HEK293 (cell line): Measurements from ENCODE around the gene TBC1D5.

ENCODE experiments used
- CTCF ChIA-PET: fragments of 350-600 bp; formaldehyde crosslinking; extraction: SDS; loops from one replicate; lab custom pipeline; 2021; ENCODE audit warnings: antibody characterized with exemption; lab: Yijun Ruan, JAX
- POLR2A ChIA-PET: fragments of 300-600 bp; formaldehyde crosslinking; extraction: SDS; loops from one replicate; lab custom pipeline; 2020; ENCODE audit warnings: antibody characterized with exemption, inconsistent platforms; lab: Yijun Ruan, JAX
- H3K27ac ChIP-seq: fragments of 200-500 bp; sonication (Bioruptor generic); 2 replicates; pipeline ENCODE4 v1.5.1; 2014; ENCODE audit warnings: low read depth, low read length, control low read depth, inconsistent platforms; ENCODE audit errors: extremely low read depth
- H3K36me3 ChIP-seq, 2 experiments: fragments of 200-500 bp in 1 of 2; sonication (Bioruptor generic) in 1 of 2; 1 replicate in 1 of 2; 2 replicates in 1 of 2; pipeline ENCODE4 v1.5.1; 2014 to 2017; ENCODE audit warnings: inconsistent platforms in 2 of 2, low read length in 2 of 2; ENCODE audit not compliant: control insufficient read depth in 2 of 2, insufficient read depth in 1 of 2
- H3K4me1 ChIP-seq: fragments of 200-500 bp; sonication (Bioruptor generic); 2 replicates; pipeline ENCODE4 v1.5.1; 2014; ENCODE audit warnings: mild to moderate bottlenecking, low read length, inconsistent platforms; ENCODE audit not compliant: control insufficient read depth, insufficient read depth
- H3K4me3 ChIP-seq: 2 replicates; pipeline ENCODE4 v1.5.1; 2011; ENCODE audit warnings: low read depth, mild to moderate bottlenecking, control low read depth, low read length, moderate library complexity
- H3K9me3 ChIP-seq: fragments of 200-500 bp; sonication (Bioruptor generic); 2 replicates; pipeline ENCODE4 v1.5.1; 2014; ENCODE audit warnings: low read depth, low read length, inconsistent platforms; ENCODE audit not compliant: control insufficient read depth, insufficient read depth
- GLIS1 ChIP-seq: fragments of 450-650 bp; formaldehyde crosslinking; IDR thresholded peaks from 2 replicates; pipeline ENCODE4 v1.5.1; 2016; ENCODE audit warnings: missing biosample characterization, missing genetic modification characterization
- KLF10 ChIP-seq: fragments of 450-650 bp; IDR thresholded peaks from 2 replicates; pipeline ENCODE4 v1.5.1; 2018; ENCODE audit warnings: missing biosample characterization, mild to moderate bottlenecking, missing genetic modification characterization
- KLF9 ChIP-seq: fragments of 450-650 bp; formaldehyde crosslinking; IDR thresholded peaks from 2 replicates; pipeline ENCODE4 v1.5.1; 2016; ENCODE audit warnings: missing biosample characterization, missing genetic modification characterization, low read depth
- ZFP37 ChIP-seq: fragments of 450-650 bp; formaldehyde crosslinking; IDR thresholded peaks from 2 replicates; pipeline ENCODE4 v1.5.1; 2016; ENCODE audit warnings: missing biosample characterization, missing genetic modification characterization
- ZNF10 ChIP-seq: fragments of 450-650 bp; formaldehyde crosslinking; IDR thresholded peaks from 2 replicates; pipeline ENCODE4 v1.5.1; 2017; ENCODE audit warnings: missing biosample characterization, missing genetic modification characterization
- ZNF2 ChIP-seq: fragments of 450-650 bp; formaldehyde crosslinking; IDR thresholded peaks from 2 replicates; pipeline ENCODE4 v1.5.1; 2016; ENCODE audit warnings: missing biosample characterization, missing genetic modification characterization
- ZNF266 ChIP-seq: fragments of 450-650 bp; formaldehyde crosslinking; IDR thresholded peaks from 2 replicates; pipeline ENCODE4 v1.5.1; 2016; ENCODE audit warnings: missing biosample characterization, missing genetic modification characterization, low read depth
- ZNF426 ChIP-seq: fragments of 450-650 bp; formaldehyde crosslinking; IDR thresholded peaks from 2 replicates; pipeline ENCODE4 v1.5.1; 2017; ENCODE audit warnings: missing biosample characterization, missing genetic modification characterization, mild to moderate bottlenecking, inconsistent platforms, moderate library complexity
- ZNF521 ChIP-seq: fragments of 450-650 bp; formaldehyde crosslinking; IDR thresholded peaks from 2 replicates; pipeline ENCODE4 v1.5.1; 2017; ENCODE audit warnings: missing biosample characterization, mild to moderate bottlenecking, missing genetic modification characterization
- ZNF585B ChIP-seq: fragments of 450-650 bp; formaldehyde crosslinking; IDR thresholded peaks from 2 replicates; pipeline ENCODE4 v1.5.1; 2016; ENCODE audit warnings: missing biosample characterization, missing genetic modification characterization
- TF ChIP-seq, protein P1 (sequence below): fragments of 450-650 bp; formaldehyde crosslinking; IDR thresholded peaks from 2 replicates; pipeline ENCODE4 v1.5.1; 2016; ENCODE audit warnings: missing biosample characterization, missing genetic modification characterization, borderline replicate concordance
- TF ChIP-seq, protein P2 (sequence below): fragments of 450-650 bp; formaldehyde crosslinking; IDR thresholded peaks from 2 replicates; pipeline ENCODE4 v1.5.1; 2017; ENCODE audit warnings: missing biosample characterization, missing genetic modification characterization
- TF ChIP-seq, protein P3 (sequence below): fragments of 450-650 bp; formaldehyde crosslinking; optimal IDR thresholded peaks from 2 replicates; pipeline ENCODE3; 2016; ENCODE audit warnings: missing biosample characterization, mild to moderate bottlenecking, missing genetic modification characterization
- TF ChIP-seq, protein P4 (sequence below): fragments of 450-650 bp; formaldehyde crosslinking; IDR thresholded peaks from 2 replicates; pipeline ENCODE4 v1.5.1; 2016; ENCODE audit warnings: missing biosample characterization, missing genetic modification characterization, borderline replicate concordance
- TF ChIP-seq, protein P5 (sequence below): fragments of 450-650 bp; formaldehyde crosslinking; IDR thresholded peaks from 2 replicates; pipeline ENCODE4 v1.5.1; 2016; ENCODE audit warnings: missing biosample characterization, missing genetic modification characterization
- TF ChIP-seq, protein P6 (sequence below): fragments of 450-650 bp; formaldehyde crosslinking; IDR thresholded peaks from 2 replicates; pipeline ENCODE4 v1.5.1; 2016; ENCODE audit warnings: missing biosample characterization, missing genetic modification characterization

TBC1D5 gene

DNA sequence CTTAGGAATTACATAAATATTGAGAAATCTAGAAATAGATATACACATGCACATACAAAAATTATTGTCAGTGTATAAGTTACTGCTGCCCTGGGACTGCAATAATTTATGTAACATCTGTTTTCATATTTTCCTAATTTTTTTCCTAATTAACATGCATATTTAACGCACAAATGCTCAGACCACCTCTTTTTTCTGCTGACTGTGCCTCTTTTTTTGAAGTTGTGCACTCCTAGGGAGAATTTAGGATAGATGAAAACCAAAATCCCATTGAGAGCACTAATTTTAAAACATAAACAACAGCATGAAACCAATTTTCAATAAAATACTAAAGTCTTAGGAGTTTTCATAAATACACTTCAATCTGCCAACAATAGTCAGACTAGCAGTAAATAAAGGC is 154.0 kb downstream of the TBC1D5 start (continued):
- TF ChIP-seq, protein P1, sequence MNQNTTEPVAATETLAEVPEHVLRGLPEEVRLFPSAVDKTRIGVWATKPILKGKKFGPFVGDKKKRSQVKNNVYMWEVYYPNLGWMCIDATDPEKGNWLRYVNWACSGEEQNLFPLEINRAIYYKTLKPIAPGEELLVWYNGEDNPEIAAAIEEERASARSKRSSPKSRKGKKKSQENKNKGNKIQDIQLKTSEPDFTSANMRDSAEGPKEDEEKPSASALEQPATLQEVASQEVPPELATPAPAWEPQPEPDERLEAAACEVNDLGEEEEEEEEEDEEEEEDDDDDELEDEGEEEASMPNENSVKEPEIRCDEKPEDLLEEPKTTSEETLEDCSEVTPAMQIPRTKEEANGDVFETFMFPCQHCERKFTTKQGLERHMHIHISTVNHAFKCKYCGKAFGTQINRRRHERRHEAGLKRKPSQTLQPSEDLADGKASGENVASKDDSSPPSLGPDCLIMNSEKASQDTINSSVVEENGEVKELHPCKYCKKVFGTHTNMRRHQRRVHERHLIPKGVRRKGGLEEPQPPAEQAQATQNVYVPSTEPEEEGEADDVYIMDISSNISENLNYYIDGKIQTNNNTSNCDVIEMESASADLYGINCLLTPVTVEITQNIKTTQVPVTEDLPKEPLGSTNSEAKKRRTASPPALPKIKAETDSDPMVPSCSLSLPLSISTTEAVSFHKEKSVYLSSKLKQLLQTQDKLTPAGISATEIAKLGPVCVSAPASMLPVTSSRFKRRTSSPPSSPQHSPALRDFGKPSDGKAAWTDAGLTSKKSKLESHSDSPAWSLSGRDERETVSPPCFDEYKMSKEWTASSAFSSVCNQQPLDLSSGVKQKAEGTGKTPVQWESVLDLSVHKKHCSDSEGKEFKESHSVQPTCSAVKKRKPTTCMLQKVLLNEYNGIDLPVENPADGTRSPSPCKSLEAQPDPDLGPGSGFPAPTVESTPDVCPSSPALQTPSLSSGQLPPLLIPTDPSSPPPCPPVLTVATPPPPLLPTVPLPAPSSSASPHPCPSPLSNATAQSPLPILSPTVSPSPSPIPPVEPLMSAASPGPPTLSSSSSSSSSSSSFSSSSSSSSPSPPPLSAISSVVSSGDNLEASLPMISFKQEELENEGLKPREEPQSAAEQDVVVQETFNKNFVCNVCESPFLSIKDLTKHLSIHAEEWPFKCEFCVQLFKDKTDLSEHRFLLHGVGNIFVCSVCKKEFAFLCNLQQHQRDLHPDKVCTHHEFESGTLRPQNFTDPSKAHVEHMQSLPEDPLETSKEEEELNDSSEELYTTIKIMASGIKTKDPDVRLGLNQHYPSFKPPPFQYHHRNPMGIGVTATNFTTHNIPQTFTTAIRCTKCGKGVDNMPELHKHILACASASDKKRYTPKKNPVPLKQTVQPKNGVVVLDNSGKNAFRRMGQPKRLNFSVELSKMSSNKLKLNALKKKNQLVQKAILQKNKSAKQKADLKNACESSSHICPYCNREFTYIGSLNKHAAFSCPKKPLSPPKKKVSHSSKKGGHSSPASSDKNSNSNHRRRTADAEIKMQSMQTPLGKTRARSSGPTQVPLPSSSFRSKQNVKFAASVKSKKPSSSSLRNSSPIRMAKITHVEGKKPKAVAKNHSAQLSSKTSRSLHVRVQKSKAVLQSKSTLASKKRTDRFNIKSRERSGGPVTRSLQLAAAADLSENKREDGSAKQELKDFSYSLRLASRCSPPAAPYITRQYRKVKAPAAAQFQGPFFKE (tag by site-specific recombination), result no peak
- TF ChIP-seq, all 188 proteins: peak for 0

DNA sequence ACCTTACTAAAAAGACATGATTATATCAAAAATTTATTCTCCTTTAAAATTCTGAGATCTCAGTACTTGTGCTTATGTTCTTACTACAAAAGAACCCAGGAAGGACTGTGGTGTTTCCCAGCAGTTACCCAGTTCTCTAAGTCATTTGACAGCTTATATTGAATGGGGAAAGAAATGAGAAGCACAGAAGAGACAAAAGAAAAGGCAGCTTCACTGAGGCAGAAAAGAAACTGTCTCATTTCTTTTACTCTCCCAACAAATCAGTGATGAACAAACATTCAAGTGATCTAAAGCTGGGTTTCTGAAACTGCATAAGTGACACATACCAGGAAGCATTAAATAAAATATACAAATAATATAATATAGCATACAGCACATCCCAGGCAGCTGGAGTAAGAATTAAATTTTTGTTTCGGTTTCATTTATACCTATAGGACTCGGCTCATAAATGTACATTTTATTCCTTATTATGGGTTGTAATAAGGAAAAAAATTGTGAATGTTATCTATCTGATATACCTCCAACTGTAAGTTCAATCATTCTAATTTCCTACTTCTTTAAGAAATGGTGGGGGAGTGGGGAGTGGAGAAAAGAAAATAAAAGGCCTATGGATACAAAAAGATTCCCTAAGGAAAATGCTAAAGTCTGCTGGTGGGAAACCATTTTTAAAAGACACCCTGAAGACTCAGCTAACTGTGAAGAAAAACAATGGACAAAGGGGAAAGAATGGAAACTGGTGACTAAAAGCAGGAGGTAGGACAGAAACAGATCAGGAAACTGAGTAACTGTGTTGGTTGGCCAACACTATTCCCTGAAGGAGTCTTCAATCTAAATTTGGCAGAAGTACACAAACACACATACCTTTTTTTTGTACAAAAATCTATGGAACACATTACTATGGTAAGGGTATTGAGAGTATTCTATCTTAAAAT is 156.8 kb downstream of the TBC1D5 start:
- Histone ChIP-seq H3K9me3 (no peaks in the 10 kb centered on the region), H3K36me3 (no peaks in the 10 kb centered on the region)
- TF ChIP-seq, protein P2, sequence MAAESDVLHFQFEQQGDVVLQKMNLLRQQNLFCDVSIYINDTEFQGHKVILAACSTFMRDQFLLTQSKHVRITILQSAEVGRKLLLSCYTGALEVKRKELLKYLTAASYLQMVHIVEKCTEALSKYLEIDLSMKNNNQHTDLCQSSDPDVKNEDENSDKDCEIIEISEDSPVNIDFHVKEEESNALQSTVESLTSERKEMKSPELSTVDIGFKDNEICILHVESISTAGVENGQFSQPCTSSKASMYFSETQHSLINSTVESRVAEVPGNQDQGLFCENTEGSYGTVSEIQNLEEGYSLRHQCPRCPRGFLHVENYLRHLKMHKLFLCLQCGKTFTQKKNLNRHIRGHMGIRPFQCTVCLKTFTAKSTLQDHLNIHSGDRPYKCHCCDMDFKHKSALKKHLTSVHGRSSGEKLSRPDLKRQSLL, result no peak
- TF ChIP-seq, protein P3, sequence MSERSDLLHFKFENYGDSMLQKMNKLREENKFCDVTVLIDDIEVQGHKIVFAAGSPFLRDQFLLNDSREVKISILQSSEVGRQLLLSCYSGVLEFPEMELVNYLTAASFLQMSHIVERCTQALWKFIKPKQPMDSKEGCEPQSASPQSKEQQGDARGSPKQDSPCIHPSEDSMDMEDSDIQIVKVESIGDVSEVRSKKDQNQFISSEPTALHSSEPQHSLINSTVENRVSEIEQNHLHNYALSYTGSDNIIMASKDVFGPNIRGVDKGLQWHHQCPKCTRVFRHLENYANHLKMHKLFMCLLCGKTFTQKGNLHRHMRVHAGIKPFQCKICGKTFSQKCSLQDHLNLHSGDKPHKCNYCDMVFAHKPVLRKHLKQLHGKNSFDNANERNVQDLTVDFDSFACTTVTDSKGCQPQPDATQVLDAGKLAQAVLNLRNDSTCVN, result no peak
- TF ChIP-seq, protein P4, sequence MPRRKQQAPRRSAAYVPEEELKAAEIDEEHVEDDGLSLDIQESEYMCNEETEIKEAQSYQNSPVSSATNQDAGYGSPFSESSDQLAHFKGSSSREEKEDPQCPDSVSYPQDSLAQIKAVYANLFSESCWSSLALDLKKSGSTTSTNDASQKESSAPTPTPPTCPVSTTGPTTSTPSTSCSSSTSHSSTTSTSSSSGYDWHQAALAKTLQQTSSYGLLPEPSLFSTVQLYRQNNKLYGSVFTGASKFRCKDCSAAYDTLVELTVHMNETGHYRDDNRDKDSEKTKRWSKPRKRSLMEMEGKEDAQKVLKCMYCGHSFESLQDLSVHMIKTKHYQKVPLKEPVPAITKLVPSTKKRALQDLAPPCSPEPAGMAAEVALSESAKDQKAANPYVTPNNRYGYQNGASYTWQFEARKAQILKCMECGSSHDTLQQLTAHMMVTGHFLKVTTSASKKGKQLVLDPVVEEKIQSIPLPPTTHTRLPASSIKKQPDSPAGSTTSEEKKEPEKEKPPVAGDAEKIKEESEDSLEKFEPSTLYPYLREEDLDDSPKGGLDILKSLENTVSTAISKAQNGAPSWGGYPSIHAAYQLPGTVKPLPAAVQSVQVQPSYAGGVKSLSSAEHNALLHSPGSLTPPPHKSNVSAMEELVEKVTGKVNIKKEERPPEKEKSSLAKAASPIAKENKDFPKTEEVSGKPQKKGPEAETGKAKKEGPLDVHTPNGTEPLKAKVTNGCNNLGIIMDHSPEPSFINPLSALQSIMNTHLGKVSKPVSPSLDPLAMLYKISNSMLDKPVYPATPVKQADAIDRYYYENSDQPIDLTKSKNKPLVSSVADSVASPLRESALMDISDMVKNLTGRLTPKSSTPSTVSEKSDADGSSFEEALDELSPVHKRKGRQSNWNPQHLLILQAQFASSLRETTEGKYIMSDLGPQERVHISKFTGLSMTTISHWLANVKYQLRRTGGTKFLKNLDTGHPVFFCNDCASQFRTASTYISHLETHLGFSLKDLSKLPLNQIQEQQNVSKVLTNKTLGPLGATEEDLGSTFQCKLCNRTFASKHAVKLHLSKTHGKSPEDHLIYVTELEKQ (tag by site-specific recombination), result no peak
- TF ChIP-seq KLF10, result no peak
- no peak for TF ChIP-seq ZNF521 (tag by site-specific recombination)
- TF ChIP-seq ZNF266 (tag by site-specific recombination), result no peak
- TF ChIP-seq KLF9 (tag by site-specific recombination), result no peak
- TF ChIP-seq GLIS1 (tag by site-specific recombination), result no peak
- no peak for TF ChIP-seq ZNF426 (tag by site-specific recombination)
- TF ChIP-seq, protein P5, sequence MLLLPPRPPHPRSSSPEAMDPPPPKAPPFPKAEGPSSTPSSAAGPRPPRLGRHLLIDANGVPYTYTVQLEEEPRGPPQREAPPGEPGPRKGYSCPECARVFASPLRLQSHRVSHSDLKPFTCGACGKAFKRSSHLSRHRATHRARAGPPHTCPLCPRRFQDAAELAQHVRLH (tag by site-specific recombination), result no peak
- TF ChIP-seq, protein P6, sequence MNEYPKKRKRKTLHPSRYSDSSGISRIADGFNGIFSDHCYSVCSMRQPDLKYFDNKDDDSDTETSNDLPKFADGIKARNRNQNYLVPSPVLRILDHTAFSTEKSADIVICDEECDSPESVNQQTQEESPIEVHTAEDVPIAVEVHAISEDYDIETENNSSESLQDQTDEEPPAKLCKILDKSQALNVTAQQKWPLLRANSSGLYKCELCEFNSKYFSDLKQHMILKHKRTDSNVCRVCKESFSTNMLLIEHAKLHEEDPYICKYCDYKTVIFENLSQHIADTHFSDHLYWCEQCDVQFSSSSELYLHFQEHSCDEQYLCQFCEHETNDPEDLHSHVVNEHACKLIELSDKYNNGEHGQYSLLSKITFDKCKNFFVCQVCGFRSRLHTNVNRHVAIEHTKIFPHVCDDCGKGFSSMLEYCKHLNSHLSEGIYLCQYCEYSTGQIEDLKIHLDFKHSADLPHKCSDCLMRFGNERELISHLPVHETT (tag by site-specific recombination), result no peak
- TF ChIP-seq ZNF585B (tag by site-specific recombination), result no peak
- TF ChIP-seq ZNF2 (tag by site-specific recombination), result no peak
- TF ChIP-seq ZNF10 (tag by site-specific recombination), result no peak
- no peak for TF ChIP-seq ZFP37
- TF ChIP-seq, all 188 proteins: peak for 0
- Histone ChIP-seq H3K4me3 (no peak overlapping the region), H3K4me1 (no peaks in the 10 kb centered on the region), H3K27ac (no peak overlapping the region)
- CTCF ChIA-PET, result no interaction called here
- POLR2A ChIA-PET, result no interaction called here
